Measurements from ENCODE around the gene CHML.

Gene CHML

DNA sequence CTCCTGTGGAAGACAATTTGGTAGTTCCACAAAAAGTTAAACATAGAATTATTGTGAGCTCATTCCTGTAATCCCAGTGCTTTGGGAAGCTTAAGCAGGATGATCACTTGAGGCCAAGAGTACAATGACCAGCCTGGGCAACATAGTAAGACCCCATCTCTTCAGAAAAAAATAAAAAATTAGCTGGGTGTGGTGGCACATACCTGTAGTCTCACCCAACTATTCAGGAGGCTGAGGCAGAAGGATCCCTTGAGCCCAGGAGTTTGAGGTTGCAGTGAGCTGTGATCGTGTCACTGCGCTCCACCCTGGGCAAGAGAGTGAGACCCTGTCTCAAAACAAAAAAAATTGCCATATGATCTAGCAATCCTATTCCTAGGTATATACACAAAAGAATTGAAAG lies 4.1 kb upstream of the CHML start:
- no peak for DNase-seq

DNA sequence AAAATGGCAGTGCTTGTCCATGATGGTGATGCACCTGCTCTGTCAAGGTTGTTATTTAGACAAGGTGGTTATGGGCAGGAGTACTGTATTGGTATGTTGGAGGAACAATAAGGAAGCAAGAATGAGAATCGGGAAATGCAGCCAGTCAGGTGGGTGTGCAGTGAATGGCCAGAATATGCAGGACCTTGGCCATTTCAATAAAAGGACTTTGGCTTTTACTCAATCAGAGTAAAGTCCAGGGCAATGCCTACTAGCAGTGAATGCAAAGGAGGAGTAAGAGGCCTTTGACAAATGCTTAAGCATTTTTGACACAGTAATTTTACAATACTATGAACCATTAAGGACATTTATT lies 2.4 kb upstream of the CHML start:
- no peak for DNase-seq

DNA sequence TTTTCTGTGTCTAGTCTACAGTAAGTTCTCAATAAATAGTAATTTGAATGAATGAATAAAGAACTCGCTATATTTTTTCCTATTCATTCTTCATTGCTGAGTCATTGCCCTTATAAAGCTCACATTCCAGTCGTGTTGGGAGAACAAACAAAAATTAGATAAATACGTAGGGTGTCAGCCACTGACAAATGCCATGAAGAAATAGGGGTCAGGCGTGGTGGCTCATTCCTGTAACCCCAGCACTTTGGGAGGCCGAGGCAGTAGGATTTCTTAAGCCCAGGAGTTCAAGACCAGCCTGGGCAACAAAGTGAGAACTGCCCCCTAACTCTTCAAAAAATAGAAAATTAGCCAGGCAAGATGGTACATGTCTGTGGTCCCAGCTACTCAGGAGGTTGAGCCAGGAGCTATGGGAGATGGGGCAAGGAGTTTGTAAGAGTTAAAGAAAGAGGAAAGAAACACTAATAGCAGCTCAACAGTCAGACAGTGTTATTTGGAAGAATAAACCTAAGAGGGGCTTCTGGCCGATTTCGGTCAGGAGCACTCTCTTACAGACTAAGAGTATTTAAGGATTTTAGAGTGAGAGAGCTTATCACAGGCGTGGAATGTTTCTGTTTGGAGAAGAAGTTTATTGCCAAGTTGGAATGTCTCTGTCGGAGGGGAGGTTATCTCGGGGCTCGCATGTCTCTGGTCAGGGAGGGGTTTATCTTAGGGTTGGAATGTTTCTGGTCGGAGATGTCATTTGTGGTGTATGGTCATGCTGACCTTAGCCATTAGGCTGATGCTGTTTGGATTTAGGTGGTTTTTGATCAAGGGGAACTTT lies 1.8 kb upstream of the CHML start:
- no peak for DNase-seq

DNA sequence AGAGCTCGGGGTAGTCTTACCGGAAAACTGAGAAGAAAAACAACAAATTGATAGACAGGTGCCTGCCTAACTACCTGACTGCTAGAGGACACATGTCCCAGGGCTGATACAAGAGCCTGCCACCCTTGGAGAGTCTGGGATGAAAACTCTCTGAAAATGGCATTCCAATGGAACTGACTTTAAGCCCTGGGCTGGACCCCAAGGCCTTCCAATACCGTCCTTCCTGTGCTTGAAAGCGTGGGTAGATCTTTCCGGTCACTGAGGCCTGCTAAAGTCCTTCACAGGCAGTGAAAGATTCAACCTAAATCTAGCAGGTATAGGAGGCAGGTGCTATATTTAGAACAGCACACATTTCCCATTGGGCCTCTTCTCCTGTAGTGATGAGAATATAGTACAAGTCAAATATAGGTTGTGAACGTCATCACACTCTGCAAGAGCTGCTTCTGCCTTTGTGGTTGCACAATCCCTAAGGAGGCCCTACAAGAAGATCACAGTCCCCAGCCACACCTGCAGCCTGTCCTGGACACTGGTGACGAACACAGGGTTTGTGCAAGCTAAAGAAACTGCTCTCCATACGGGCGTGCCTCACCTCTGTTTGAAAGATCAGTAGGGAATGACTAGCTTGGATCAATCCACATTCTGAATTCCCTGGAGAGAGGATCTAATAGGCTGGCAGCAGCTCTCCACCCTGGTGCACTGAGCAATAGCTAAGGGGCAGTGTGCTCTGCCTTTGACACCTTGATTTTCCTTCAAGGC lies 876 bp upstream of the CHML start:
- no peak for DNase-seq

DNA sequence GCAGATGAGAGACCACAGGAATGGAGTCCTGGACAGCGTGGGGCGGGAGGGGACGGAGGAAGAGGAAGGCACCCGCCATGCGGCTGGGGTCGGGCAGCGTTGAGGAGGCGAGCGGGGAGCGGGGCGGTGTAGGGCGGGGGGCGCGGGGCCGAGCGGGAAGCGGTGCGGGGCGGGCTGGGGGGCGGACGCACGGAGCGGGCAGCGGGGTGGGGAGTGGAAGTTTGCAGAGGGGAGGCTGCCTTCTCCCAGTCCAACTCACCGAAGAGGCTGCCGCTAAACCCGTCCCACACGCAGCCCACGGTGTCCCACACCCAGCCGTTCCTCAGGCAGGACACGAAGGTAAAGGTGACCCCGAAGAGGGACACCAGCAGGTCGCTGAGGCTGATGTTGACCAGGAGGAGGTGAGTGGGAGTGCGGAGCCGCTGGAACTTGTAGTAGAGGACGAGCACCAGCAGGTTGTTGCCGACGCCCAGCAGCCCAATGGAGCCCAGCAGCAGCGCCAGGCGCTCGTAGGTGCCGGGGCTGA lies 483 bp downstream of the CHML start:
- no peak for DNase-seq

DNA sequence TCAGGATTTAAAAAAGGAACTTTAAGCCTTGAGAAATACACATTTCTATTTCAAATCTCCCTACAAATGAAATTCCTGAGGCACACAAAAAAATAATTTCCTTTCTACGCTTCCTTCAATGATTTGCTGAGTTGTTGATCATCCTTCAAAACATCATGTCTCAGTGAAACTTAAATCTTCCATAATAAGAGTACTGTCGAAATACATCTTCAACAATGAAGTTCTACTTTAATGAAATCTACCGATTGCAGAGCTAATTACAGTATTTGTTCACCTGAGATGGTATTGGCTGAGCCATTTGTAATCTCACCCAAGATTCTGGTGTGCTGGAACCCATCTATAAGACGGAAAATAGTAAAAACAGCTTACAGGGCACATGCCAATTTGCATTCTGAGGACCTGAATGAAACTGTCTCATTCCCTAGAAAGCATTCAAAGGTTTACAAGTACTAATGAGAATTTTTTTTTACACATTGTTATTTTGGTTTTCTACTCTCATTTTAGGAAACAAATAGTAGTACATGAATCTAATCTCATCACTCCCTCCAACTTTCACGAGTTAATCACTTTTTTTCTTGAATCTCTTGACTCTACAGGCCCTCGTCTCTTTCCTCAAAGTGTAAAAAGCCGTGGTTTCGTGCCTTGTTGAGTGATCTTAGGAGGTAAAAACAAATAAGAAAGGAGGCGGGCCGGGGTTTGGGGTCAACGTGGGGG lies 1.1 kb downstream of the CHML start:
- no peak for DNase-seq

DNA sequence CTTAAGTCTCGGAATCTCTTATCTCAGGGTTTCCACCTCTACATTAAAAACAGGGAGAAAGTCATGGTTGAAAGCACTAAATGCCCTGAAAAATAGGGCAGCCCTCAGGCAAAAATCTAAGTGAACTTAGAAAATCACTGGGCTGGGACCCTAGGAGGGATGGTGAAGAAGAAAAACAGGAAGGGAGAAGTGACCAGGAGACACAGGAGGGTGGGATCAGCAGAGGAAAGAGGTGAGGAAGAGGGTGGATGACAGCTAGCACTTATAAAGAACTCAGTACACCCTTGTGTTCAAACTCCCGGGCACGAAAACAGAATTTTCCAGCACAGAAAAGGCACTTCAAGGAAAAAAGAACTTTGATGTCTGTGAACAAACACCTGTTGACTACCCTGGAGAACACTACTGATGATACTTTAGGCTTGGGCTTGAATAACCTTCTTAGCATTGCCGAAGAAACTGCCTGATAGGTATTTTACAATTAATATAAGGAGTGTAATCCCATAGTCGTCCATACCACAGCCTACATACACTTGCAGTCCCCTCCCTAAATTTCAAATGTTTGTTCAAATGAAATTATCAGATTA lies 2.0 kb downstream of the CHML start:
- DNase-seq, result no peak

DNA sequence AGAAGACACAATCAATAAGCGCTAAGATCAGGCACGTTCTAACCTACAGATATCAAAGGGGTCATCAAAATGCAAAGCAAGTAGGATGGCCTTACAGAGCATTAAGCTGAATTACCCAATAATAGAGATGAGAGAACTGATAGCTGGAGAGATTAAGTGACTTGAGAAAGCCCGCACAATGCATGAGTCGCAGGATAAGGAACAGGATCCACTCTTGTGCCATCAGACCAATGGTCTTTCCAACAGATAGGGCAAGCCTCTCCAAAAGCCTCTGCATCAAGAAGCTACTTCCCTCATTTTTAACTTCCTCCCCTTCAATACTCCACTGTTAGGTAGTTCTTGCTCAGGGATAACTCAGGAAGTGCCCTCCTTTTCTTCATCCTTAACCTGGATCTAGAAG lies 2.6 kb downstream of the CHML start:
- DNase-seq, result no peak

DNA sequence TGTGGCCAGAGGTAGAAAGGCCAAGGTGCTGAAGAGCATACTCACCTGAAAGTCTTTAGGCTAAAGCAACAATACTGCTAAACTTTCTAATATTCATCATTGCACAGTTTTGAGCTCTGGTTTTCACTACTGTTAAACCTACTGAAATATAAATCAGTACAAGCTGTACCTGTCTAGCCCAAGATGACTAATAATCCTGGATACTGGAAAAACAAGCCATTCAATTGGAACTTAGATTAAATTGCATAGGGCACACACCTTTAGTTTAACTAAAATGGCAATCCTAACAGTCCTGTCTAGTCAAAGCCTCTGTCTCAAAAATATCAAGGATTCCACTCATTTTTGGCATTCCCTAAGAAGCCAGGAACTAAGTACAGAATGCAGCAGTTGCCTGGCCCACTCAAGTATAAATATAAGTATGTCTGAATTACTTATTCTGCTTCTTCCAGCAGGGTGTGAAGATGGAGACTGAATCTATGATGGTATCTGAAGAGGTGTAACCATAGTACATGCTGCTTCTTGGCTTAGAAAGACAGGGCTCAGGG lies 3.1 kb downstream of the CHML start:
- DNase-seq, result no peak

DNA sequence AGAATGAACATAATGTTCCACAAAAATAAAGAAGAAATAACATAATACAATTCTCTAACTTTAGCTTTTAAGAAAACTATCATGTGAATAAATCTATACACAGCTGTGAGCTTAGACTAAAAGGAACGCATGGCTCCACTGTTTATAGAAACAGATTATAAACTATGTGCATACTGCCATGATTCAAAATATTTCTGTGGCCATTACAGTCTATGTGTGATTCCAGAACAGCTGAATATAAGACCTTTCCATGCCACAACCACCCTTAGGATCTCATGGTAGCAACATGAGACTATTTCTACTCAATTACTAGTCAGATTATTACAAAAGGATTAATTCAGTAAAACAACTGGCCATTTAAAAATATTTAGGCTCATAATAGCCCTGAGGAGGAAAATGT lies 3.9 kb downstream of the CHML start:
- no peak for DNase-seq

DNA sequence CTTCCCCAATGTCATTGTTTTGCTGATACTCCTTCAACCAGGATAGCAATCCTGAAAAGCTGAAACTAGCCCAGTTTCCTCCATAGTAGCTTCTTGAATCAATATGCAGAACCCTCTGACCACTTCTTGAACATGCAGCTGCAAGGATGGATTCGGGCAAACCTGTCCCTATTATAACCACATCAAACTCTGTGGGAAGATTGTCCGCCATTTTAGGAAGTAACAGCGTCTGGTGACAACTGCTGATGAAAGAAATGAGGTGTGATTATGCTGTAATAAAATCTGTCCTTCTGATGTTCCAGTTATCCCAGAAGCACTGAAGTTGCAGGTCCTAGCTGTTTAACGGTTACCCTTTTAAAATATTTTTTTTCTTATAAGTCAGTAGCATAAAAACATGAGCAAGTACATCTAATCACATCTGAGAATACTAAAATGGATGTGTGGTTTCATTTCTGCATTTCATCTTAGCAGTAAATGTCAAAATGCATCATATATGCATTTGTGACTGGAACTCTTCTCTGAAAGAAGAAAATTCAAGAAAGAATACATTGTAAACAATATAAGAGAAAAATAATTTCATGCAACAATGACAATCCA lies 4.5 kb downstream of the CHML start:
- DNase-seq, result no peak

DNA sequence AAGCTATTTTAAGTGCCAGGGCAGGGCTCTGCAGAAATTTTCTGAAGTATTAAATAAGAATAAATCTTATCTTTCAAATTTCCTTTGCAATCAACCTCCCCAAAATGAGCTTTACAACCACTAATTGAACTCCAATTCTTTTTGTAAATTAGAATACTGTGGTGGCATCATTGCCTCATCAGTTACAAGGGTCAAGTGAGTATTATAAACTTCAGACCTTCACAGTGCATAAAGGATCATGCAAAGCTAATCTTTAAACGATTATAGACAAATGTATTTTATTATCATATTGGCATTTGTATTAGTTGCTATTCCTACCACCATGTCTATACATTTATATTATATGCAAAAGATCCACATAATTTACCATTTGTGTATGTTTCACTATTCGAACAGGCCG lies 7.2 kb downstream of the CHML start:
- DNase-seq, result no peak

DNA sequence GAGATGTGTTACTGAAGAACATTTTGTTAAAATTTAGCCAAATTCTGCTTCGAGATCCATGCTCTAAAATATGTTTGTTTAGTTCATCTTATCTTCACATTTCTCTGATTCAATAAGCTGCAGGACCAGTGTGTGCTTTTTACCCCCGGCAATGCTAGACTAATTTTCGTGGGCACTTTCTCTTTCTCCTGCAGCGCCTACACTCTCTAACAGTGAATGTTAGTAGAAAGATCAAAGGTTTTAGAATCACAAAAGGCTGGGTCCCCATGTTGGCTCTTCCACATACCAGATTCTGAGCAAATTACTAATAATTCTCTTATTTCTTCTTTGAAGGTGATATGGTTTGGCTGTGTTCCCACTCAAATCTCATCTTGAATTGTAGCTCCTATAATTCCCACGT lies 8.5 kb downstream of the CHML start:
- DNase-seq, result no peak

DNA sequence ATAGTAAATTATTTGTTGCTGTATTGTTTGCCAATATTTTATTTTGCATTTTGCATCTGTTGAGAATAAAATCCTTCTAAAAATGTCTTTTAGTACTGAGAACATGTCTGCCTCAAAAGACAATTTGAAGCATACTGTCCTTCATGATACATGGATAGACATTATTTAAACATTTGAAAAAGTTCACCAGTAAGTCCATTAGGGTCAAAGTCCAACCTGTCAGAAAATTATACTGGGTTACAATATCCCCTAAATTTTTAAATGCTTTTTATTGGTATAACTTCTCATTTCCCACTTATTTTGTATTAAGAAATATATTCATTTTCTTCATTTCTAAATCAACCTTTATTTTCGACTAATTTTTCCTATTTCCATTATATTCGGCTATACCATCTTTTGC lies 9.3 kb downstream of the CHML start:
- no peak for DNase-seq

DNA sequence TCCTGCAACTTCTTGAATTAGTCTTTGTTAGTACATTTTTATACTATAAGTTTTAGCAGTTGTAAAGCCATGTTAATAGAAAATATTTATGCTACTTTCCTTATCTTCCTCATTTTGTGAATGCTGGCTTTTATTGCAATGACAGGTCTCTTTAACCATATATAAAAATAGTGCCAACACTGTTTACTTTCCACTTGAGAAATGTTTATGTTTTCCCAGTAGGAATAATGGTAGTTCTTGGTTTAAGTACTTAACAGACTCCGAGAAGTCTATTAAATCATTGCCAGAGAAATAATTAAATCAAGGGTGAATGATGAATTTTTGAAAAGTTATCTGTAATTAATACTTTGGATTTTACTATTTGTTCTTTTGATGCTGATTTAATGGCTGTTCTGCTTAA lies 9.7 kb downstream of the CHML start:
- no peak for DNase-seq

DNA sequence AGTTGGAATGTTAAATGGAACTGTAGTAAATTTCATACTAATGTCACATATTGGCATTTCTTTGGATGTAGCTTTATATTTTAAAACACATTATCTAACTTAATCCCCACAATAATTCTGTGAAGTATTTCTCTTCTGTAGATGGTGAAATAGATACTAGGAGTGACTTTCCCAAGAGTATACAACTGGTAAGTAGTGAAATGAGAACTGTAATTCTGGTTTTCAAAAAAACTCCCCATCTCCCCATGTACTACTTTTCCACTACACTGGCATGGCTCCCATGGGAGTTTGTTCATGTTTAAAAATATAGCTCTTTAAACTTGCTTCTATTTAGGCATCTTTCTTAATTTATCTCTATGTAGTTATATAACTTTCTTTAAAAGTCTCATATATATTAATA lies 10.2 kb downstream of the CHML start:
- DNase-seq, result no peak

DNA sequence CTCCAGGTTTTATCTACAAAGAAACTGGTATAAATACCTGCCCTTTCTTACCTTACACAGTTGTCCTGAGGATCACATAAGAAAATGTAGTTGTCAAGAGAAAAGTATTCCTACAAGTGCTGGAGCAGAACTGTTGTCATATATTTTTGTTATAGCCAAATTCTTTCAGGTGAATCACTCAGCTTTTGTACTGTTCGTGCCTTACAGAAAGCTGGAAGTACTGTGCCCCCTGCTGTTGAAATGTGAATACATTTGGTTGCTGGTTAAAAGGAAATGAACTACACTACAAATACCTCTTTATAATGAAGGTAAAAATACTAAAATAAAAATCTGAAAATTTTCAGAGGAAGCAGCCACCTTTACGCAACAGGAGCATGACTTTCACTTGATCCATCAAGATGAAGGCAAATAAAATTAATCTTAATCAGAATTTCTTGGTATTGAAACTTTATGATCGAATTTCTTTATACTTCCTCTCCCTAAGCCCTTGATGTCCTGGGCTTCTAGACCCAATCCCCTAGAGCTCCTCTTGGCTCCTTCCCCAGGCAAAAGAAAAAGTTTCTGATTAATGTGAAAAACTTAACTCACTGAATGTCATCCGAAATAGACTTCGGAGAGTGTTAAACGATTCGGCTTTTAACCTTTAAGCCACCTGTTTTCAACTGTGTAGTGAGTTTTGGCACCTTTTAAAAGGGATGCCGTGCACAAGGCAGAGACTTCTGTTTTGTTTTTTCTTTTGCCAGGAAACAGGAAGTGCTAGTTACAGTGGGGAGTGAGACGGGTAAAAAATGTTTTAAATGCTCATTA lies 12.5 kb downstream of the CHML start:
- no peak for DNase-seq

DNA sequence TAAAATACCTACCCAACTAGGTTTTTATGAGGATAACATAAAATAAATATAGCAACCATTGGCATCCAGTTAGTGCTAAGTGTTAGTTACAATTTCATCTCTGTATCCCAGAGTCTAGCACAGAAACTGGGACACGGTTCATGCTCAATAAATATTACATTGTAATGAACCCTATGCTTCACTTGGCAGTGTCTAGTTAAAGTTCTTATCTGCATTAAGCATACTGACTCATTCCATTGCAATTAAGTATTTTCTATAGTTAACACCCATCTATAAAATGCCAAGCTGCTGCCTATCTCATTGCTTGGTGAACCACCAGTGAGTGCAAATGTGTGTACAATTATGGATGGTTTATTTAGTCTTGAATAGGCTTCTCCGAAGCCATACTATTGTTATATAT lies 15.2 kb downstream of the CHML start:
- no peak for DNase-seq

DNA sequence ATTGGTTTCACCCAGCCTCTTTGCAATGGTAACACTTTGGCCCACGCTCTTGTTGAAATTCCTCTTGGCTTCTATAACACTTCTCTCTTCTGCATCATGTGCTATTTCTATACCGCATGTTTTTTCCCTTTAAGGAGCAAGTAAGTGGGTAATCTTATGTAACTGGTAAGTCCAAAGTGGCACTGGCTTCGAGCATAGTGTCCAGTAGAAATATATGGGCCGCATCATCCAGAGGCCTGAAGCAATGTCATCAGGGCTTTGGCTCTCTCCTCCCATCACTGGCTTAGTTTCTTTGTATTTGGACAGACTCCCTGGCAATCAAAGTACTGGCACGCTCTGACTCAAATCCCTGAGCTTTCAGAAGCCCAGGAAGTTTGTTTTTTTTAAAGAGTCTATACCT lies 17.5 kb downstream of the CHML start:
- no peak for DNase-seq

DNA sequence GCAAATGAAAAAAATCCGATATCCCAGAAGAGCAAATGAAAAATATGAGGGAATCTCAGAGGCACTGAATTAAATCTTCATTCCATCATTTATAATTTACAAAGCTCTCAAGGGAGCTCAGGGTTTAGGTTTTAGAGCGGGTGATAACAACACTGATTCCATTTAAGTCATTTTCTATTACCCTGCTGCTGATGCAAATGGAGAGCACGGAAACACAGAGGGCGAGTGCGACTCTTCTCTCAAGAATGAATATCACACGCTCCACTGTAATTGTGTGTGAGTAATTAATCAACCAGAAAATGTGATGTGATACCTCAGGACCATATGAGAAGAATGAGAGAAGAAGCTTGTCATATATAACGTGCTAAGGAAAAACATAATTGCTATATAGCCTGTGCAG lies 22.7 kb downstream of the CHML start:
- no peak for DNase-seq

DNA sequence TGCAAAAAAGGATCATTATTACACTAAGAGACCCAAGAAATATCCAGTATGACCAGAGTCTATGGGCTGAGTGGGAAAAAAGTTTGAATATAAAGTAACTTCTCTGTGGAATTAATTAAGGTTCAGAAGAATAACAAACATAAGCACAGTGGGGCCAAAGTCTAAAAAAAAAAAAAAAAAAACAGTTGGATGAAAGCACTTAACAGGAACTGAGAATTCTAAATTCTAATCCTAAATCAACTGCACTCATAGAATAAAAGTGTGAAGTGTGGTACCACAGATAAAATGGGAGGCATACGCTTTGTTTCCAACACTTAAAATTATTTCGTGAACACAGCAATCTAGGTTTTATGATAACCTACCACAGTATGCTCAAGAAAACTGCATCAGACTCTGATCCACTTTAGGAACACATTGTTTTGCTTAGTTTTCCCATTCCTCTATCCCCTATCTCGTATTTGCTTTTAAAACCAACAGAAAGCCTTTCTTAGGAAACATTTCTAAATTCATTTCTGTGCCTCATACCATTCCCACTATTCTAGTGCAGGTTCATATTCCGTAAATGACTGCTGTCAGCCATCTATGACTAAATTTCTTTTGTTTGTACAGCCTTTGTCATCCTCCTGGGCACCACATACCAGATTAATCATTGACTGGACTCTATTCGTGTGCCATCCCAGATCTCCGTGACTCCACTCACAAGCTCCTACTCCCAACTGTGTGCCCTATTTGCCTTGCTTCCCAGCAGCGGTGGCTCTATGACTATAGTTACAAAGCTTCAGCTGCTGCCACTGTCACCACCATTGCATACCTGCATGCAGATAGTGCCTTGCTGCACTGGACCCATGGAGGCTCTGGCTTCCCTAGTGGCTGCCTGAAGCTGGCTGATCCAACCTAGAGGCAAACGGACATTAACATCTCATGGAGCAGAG lies 24.9 kb downstream of the CHML start:
- DNase-seq, result no peak
